GM21723 (cell line): ENCODE measurements around the gene SLC4A1.
"Not testable (repeated sequence)": the region's sequence is repeated elsewhere in the genome, so short reads cannot be mapped to it uniquely, and the experiment has no call there.

Experiments used
- ATAC-seq: cut with Tn5 transposase; IDR thresholded peaks from one replicate; pipeline ENCODE4 v1.9.1; 2021; ENCODE audit warnings: mild to moderate bottlenecking, moderate library complexity; ENCODE audit not compliant: unreplicated experiment

Gene SLC4A1

DNA sequence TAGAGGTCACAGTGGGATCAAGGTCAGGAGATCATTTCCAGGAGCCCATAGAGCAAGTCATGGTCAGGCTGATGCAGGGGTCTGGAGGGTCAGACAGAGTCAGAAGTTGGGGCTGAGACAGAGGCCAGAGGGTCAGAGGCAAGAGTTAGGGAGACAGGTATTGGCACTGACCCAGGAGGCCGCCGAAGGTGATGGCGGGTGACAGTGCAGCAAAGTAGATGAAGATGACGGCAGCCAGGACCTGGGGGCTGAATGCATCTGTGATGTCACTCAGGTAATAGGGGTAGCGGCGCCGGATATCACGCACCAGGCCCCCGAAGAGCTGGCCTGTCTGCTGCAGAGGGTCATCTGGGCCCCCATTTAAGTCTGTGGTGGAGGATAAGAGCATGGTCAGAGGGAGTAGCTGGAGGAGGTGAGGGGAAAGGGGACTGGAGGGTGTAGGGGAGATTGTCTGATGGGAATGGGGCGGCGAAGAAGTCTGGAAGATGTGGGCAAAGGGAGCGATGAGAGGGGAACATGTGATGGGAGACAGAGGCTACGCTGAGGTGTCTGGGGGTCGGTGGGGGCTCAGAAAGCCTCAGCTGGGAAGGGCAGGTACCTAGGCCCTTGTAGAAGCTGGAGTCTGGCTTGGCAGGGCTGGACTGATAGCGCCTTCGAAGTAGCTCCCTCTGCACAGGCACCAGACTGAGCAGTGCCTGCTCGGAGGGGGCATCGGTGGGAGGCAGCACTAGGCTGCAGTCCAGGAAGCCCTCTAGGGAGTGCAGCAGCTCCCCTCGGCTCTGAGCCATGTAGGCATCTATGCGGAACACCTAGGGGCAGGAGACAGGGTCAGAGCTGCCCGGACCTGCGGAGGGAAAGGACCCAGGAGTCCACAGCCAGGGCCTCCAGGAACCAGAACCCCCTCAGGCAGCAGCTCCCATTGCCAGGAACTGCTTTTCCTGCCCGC lies 9.8 kb downstream of the SLC4A1 start:
- ATAC-seq: no peak

DNA sequence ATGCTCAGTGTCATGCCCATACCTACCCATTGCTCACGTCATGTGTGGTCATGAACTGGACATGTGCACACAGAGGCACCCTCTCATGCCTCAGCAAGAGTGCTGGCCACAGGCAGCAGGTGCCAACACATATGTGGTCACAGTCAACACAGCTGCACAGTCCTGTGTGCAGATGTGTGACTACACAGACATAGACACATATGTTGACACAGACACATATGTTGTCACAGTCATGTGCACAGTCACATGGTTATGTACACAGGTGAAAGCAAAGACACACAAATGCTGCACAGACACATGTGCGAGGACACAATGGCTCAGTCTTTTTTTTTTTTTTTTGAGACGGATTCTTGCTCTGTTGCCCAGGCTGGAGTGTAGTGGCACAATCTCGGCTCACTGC lies 11.3 kb downstream of the SLC4A1 start:
- ATAC-seq: no peak

DNA sequence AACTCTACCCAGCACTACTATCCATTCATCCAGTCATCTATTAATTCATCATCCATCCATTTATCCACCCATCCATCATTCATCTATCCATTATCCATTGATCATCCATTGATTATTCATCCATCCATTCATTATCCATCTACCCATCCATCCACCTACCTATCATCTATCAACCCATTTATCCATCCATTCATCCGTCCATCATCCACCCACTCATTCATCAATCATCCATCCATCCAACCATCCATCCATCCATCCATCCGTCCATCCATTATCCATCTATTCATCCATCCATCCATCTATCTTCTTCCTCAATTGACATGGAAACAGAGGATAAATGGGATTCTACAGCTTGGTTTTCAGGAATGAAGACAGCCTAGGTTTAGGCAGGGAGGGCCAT lies 12.0 kb downstream of the SLC4A1 start:
- no peak for ATAC-seq

DNA sequence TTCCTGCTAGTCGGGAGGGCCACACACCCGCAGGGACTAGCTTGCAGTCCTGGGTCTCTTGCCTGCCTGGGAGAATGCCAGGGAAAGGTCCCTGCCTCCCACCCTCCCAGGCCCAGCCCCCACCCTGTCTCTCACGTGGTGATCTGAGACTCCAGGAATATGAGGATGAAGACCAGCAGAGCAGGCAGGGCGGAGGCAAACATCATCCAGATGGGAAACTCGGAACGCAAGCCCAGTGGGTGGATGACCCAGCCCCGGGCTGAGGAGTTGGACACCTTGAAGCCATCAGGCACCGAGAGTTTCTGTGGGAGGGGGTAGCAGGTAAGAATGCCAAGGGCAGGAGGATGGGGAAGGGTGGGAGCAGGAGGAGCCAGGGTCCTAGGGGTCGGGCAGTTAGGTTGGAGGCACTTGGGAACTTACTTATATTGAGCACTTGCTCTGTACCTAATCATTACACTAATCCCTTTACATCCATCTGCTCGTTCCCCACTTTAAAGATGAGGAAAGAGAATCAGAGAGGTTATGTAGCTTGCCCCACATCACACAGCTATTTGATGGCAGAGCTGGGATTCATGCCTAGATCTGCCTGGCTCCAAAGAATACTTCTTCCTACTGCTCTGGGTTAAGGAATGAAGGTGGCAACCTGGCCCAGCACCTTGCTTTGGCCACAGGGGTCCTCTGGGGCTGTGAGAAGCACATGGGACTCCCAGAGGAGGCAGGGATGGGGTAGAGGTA lies 13.4 kb downstream of the SLC4A1 start:
- no peak for ATAC-seq

DNA sequence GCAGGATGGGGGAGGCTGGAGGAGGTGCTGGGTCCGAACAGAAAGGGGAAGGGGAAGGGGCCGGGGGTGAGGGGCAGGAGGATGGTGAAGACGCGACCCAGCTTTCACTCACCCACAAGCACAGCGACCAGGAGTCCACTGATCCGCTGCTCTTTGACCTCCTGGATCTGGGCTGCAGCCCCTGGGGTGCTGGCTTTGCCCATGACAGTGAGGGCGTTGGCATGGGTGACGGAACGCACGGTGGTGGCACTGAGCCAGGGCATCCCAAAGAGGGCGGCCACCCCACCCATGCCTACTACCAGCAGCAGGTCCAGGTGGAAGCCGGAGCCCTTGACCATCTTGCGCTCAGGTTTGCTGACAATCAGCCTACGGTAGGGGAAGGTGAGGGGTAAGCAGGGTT lies 14.9 kb downstream of the SLC4A1 start:
- ATAC-seq: no peak

DNA sequence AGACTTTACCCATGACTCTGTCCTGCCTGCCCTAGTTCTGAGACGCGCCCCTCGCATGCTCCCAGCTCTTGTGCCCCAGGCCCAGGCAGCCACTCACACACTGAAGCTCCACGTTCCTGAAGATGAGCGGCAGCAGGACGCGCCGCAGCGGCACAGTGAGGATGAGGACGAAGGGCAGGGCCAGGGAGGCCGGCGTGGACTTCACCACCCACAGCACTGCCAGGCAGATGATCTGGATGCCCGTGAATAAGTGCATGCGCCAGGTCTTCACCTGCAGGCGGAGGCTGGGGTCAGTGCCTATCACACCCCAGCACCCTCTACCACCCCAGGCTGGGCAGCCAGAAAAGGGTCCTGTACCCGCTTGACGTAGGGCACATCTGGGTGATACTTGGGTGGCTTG lies 16.9 kb downstream of the SLC4A1 start:
- no peak for ATAC-seq

DNA sequence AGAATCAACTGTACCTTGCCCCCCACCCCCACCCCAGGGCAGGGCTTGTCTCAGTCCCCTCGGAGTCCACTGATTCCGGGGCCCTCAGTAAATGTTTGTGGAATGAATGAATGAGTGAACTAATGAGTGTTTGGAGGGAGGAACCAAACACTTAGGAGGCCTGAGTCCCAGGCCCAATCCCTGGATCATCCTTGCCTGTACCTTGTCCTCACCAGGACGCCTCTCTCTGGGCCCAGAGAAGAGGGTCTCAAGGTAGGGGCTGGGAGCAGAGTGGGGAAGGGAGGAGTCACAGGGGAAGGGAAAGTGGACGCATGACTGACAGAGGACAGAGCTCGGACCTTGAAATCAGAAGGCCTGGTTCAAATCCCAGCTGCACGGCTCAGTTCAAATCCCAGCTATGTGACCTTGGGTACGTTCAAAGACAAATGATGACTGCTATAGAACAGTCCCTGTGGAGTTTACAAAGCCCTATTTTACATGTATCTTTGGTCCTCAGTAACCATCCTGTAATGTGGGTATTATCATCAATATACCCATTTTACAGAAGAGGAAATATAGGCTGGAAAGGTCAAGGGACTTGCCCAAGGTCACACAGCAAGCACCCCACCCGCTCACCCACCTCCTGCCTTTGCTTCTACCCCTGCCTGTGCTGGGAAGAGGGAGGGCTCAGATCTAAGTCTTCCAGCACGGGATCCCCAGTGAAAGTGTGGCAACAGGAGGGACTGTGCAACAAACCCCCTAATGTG lies 18.3 kb downstream of the SLC4A1 start:
- ATAC-seq: no peak

DNA sequence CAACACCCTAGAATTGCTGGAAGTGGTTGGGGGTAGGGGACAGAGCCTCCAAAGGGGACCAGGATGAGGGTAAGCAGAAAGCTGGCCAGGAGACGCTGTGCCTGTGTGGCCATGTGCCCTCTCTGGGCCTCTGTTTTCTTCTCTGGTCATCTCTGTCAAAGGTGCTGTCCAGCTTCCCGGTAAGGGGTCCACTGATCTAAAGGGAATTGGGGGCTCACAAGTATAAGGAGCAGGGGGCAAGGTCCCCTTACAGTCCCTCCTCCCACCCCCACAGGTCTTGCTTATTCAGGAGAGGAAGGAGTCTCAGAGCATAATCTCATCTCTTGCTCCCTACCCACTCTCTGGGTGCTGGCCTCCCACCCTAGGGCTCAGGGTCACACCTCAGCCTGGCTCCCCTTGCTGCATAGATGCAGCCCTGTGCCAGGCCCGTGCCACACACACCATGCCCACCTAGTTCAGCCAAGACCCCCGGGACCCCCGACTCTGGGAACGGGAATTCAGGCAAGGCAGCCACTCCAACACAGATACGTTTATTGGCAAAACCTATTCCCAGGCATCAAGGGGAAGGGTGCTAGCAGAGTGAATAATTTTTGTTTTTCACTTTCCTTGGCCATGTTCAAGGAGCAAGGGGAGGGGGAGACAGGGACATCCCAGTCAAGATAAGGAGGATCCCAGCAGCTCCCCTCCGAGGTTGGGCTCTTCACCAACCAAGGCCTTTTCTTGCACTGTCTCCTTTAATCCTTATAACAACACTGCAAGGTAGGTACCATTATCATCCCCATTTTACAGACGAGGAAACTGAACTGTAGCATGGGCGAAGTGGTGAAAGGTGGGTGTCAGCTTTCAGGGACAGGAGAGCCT lies 19.8 kb downstream of the SLC4A1 start:
- ATAC-seq: no peak

DNA sequence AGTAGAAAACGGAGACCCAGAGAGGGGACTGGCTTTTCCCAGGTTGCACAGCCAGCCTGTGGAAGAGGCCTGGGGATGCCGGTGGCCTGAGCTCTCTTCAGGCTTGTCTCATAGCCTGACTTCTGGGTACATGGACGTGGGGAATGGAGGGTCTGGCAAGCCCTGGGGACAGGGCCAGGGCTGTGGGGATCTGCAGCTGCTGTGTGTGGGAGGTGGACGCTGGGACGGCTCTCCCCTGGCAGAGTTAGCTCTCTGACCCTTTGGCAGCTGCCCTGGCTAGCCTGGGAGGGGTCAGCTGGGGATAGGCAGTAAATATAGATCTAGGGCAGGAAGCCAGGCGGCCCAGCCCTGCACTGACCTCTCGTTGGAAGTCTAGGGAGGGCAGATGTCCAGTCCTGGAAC lies 20.5 kb downstream of the SLC4A1 start:
- ATAC-seq: no peak

DNA sequence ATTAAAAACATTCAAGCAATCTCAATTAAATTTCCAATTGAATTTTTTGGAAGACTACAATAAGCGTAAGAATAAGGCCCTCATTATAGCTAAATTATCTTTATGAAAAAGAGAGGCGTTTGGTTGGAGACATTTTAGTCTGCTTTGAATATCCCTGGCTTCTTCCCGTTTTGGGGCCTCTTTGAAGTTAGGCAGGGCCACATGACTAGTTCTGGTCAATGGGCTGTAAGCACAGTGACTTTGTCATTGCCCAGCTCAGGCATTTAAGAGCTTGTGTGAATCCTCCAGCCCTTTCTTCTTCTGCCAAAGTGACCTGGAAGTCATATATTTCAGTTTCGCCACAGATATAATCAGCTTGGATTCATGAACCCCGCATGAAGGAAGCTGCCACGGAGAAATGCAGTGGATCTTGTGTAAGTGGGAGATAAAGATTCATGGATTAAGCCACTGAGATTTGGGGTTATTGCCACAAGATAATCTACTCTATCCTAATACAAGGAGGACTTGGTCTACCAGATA lies 26.8 kb downstream of the SLC4A1 start:
- ATAC-seq: no peak

DNA sequence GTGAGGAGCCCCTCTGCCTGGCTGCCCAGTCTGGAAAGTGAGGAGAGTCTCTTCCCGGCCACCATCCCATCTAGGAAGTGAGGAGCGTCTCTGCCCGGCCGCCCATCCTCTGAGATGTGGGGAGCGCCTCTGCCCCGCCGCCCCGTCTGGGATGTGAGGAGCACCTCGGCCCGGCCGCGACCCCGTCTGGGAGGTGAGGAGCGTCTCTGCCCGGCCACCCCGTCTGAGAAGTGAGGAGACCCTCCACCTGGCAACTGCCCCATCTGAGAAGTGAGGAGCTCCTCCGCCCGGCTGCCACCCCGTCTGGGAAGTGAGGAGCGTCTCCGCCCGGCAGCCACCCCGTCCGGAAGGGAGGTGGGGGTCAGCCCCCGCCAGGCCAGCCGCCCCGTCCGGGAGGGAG lies 30.0 kb downstream of the SLC4A1 start:
- ATAC-seq: not testable (repeated sequence)

DNA sequence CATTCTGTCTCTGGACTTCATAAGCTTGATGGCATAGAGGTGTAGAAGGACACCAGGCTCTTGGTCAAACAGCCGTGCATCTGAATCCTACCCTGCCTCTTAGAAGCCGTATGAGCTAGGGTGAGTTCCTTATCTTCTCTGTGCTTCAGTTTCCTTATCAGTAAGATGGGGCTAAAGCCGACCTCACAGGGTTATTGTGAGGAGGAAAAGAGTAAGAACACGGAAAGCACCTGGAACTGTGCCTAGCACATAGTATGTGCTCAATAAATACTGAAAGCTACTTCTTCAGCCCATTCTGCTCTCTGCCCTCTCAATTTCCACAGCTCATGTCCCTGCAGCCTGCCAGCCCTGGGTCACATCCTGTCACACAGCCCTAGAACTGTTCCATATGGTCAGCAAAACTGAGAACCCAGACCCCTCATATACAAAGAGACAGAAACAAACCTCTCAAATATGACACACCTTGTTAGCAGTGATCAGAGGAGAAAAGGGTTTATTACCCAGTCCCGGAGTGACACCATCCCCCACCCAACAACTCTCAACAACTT lies 31.4 kb downstream of the SLC4A1 start:
- no peak for ATAC-seq

DNA sequence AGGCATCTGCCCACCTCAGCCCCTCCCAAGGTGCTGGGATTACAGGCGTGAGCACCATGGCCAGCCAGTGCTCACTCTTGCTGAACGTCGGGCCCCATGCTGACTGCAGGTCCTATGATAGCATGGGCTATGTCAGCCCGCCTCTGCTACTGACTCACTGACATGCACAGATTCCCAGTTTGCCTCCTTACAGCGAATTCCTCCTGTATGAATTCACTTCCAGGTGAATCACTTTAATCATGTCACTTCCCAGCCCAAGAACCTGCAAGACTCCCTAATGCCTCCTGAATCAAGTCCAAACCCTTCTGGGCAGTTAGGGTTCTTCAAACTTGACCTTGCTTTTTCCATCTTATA lies 32.4 kb downstream of the SLC4A1 start:
- ATAC-seq: no peak

DNA sequence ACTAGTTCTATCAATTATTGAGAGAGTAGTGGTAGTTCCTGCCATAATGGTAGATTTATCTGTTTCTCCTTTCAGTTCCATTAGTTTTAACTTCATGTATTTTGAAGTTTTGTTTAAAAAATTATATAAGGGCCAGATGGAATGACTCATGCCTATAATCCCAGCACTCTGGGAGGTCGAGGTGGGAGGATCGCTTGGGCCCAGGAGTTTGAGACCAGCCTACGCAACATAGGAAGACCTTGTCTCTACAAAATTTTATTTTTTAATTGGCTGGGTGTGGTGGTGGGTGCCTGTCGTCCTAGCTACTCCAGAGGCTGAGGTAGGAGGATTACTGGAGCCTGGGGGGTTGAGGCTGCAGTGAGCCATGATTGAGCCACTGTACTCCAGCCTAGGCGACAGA lies 34.4 kb downstream of the SLC4A1 start:
- no peak for ATAC-seq

DNA sequence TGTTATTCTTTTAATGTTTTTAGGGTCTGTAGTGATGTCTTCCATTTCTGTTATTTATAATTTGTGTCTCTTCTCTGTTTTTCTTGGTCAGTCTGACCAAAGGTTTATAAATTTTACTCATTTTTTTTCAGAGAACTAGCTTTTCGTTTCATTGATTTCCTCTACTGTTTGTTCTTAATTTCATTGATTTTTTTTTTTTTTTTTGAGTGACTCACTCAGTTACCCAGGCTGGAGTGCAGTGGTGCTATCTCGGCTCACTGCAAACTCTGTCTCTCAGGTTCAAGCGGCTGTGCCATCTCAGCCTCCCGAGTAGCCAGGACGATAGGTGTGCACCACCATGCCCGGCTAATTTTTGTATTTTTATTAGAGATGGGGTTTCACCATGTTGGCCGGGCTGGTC lies 35.9 kb downstream of the SLC4A1 start:
- ATAC-seq: no peak

DNA sequence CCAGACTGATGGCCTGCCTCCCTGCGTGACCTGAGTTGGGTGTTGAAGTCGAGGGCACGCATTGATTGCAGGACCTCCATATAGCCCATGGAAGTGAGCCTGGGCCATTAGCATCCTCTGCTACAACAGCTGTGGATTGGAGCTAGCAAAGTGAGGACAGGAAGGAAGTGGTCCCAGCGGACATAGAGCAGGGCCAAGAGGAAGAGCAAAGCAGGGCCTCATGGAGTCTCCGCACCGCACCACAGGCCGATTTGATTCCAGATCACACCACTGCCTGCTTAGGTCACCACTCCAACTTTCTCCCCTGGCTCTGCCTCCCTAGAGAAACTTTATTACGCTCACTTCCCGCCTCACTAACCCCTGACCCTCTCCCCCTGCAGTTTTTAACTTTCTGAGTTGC lies 37.8 kb downstream of the SLC4A1 start:
- ATAC-seq: no peak

DNA sequence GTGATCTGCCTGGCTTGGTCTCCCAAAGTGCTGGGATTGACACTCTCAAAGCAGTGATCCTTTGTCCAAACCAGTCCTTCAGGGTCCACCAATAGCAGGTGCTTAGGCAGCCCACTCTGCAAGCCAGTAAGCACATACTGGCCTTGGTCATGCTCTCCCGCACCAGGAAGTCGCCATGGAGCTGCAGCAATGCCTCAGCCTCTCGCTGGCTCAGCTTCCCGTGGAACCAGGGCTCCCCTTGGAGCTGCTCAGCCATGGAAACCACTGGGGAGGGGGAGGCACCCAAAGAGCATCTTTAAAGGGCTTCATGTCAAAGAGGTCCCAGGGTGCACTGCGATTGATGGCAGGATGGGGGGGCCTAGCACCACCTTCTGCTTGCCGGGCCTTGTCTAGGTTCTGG lies 38.8 kb downstream of the SLC4A1 start:
- no peak for ATAC-seq

DNA sequence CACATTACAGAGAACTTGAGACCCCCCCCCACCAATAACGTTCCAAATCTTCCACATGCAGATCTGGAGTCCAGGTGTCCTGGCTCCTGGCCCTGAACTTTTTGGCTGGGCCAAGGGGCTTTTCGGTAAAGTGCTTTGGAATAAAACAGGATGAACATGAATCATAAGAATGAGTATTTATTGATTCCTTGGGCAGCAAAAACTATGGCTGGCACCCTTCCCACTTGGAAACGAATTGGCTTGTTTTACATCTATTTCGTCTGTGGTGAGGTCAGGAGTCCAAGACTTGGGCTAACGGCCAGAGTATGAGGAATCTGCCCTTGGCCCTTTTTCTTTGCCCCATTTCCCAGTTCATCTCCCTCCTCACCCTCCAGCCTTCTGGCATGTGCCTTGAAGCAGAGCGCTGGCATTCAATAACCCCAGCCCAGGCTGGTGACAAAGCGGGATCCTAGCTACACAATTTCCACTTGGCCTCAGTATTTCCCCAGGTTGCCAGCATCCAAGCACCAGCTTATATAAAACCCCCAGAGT lies 44.3 kb downstream of the SLC4A1 start:
- no peak for ATAC-seq

DNA sequence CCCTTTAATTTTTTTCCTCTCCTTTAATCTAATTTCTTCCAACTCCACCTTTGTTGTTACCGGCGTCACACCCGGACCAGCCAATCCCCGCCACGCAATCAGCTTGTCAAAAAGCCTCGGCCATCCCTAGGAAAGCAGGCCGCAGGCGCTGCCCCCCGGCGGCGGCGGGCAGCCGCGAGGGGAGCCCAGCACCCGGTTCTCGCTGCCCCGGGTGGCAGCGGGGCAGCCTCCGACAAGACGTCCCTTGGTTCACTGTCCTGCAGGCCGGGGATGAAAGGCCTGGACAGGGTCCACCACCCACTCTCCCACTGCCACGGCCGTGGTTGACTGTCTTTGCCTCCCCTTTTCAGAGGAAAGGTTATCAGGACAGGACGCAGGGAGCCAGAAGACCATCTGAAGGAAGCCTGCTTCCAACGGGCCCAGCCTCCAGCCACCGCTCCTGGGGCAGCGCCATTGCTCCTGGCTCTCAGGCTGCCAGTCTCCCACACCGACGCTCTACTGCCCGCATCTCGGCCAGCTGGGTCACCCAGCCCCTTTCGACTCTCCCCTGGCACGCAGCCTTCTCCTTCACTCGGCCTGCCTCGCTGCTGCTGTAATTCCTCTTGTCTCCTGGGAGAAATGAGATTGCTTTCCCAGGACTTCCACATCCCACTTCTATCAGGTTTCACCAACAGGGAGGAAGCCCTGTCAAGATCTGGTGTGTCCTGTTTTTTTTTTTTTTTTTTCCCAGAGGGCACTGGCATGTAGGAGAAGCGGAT lies 45.6 kb downstream of the SLC4A1 start:
- ATAC-seq: no peak

DNA sequence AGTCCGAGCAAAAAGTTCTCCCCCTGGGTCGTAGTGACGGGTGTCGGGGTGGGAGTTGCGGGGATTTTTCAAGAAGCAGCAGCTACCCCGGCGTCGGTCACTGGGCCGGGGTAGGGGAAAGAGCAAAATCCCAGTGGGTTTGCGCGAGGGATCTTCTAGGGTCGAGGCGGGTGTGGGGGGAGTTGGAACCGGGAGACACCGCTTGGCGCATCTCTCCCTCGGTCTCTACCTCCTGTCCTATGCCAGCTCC lies 46.1 kb downstream of the SLC4A1 start:
- ATAC-seq: no peak
